B cell (primary cell): ENCODE results near the gene NEURL2.

Experiments
- EZH2 ChIP-seq: IDR thresholded peaks from 2 replicates; pipeline ENCODE4 v1.6.1; 2012; ENCODE audit warnings: borderline replicate concordance, low read depth, mild to moderate bottlenecking, moderate library complexity, low read length; ENCODE audit not compliant: insufficient read depth, poor library complexity, severe bottlenecking
- TF ChIP-seq, protein P1 (sequence below): fragments of 200-600 bp; IDR thresholded peaks from one replicate; pipeline ENCODE4 v1.8.0; 2022; ENCODE audit warnings: antibody characterized with exemption, mild to moderate bottlenecking

- TF ChIP-seq, protein P1, sequence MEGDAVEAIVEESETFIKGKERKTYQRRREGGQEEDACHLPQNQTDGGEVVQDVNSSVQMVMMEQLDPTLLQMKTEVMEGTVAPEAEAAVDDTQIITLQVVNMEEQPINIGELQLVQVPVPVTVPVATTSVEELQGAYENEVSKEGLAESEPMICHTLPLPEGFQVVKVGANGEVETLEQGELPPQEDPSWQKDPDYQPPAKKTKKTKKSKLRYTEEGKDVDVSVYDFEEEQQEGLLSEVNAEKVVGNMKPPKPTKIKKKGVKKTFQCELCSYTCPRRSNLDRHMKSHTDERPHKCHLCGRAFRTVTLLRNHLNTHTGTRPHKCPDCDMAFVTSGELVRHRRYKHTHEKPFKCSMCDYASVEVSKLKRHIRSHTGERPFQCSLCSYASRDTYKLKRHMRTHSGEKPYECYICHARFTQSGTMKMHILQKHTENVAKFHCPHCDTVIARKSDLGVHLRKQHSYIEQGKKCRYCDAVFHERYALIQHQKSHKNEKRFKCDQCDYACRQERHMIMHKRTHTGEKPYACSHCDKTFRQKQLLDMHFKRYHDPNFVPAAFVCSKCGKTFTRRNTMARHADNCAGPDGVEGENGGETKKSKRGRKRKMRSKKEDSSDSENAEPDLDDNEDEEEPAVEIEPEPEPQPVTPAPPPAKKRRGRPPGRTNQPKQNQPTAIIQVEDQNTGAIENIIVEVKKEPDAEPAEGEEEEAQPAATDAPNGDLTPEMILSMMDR = no peak
- TF ChIP-seq EZH2 = no peak
These were observed 43.1 kb upstream of the NEURL2 start for GRCh38 chr20:45934046-45934585.
